WTC11 (cell line): ENCODE results near the gene RNF224. TPM values are rescaled to one million over a fixed set of nuclear protein-coding genes. Genes with fewer than 3 reads are reported as not detected.

Experiments used
- ATAC-seq: fragments of 200-7000 bp; cut with Tn5 transposase; 2 replicates; pipeline ENCODE4 v1.10.0; 2021; ENCODE audit warnings: mild to moderate bottlenecking, moderate library complexity
- CTCF ChIA-PET: fragments of 300-600 bp; sonication (Branson Sonifier 250); formaldehyde crosslinking; loops from one replicate; lab custom pipeline; 2021; ENCODE audit warnings: antibody characterized with exemption; lab: Charles Lee
- POLR2A ChIA-PET: fragments of 350-600 bp; sonication (Branson Sonifier 250); formaldehyde crosslinking; loops from one replicate; lab custom pipeline; 2021; ENCODE audit warnings: antibody characterized with exemption; lab: Charles Lee
- DNase-seq: peaks from one replicate; pipeline ENCODE4 v3.0.0; 2021; ENCODE audit warnings: low spot score
- H3K27ac Mint-ChIP-seq: 2 replicates; pipeline ENCODE4 v1.8.0; 2021; ENCODE audit warnings: mixed read lengths
- H3K27me3 Mint-ChIP-seq: 2 replicates; pipeline ENCODE4 v1.8.0; 2021; ENCODE audit warnings: low read depth, mild to moderate bottlenecking, moderate library complexity, mixed read lengths
- H3K36me3 Mint-ChIP-seq: 2 replicates; pipeline ENCODE4 v1.8.0; 2021; ENCODE audit warnings: mixed read lengths
- H3K4me1 Mint-ChIP-seq: 2 replicates; pipeline ENCODE4 v1.8.0; 2022; ENCODE audit warnings: mixed read lengths
- H3K4me3 Mint-ChIP-seq: 2 replicates; pipeline ENCODE4 v1.8.0; 2021; ENCODE audit warnings: mild to moderate bottlenecking, moderate library complexity, mixed read lengths
- H3K9me3 Mint-ChIP-seq: 2 replicates; pipeline ENCODE4 v1.8.0; 2021; ENCODE audit warnings: mixed read lengths
- CBFB ChIP-seq: sonication (generic); formaldehyde crosslinking; IDR thresholded peaks from 2 replicates; pipeline ENCODE4 v1.8.1; 2022; ENCODE audit warnings: mild to moderate bottlenecking, low read depth, missing genetic modification reagents
- ESRRA ChIP-seq: sonication (generic); formaldehyde crosslinking; IDR thresholded peaks from 2 replicates; pipeline ENCODE4 v1.8.1; 2022; ENCODE audit warnings: mild to moderate bottlenecking, missing genetic modification reagents, borderline replicate concordance
- FOXJ3 ChIP-seq: sonication (generic); formaldehyde crosslinking; IDR thresholded peaks from 2 replicates; pipeline ENCODE4 v1.9.0; 2021; ENCODE audit warnings: missing genetic modification reagents, mild to moderate bottlenecking, borderline replicate concordance
- FOXK1 ChIP-seq: sonication (generic); formaldehyde crosslinking; IDR thresholded peaks from 2 replicates; pipeline ENCODE4 v1.8.0; 2022; ENCODE audit warnings: mild to moderate bottlenecking, moderate library complexity, missing genetic modification reagents
- GABPB1 ChIP-seq: sonication (generic); formaldehyde crosslinking; IDR thresholded peaks from 2 replicates; pipeline ENCODE4 v1.8.1; 2023; ENCODE audit warnings: mild to moderate bottlenecking, missing genetic modification reagents
- KAT7 ChIP-seq: sonication (generic); formaldehyde crosslinking; IDR thresholded peaks from 2 replicates; pipeline ENCODE4 v1.8.1; 2023; ENCODE audit warnings: missing genetic modification reagents, mild to moderate bottlenecking, borderline replicate concordance
- RELA ChIP-seq: sonication (generic); formaldehyde crosslinking; IDR thresholded peaks from 2 replicates; pipeline ENCODE4 v1.8.1; 2022; ENCODE audit warnings: missing genetic modification reagents, mild to moderate bottlenecking, borderline replicate concordance
- SP1 ChIP-seq: sonication (generic); formaldehyde crosslinking; conservative IDR thresholded peaks from 2 replicates; pipeline ENCODE4 v1.8.1; 2022; ENCODE audit warnings: missing genetic modification reagents
- ZNF138 ChIP-seq: sonication (generic); formaldehyde crosslinking; conservative IDR thresholded peaks from 2 replicates; pipeline ENCODE4 v1.8.1; 2022; ENCODE audit warnings: mild to moderate bottlenecking, moderate library complexity, missing genetic modification reagents
- ZNF263 ChIP-seq: sonication (generic); formaldehyde crosslinking; IDR thresholded peaks from 2 replicates; pipeline ENCODE4 v1.8.1; 2022; ENCODE audit warnings: low read depth, mild to moderate bottlenecking, moderate library complexity, missing genetic modification reagents
- ZNF396 ChIP-seq: fragments of 250-450 bp; sonication (Bioruptor Pico); IDR thresholded peaks from 2 replicates; pipeline ENCODE4 v1.8.0; 2021; ENCODE audit warnings: mild to moderate bottlenecking, moderate library complexity, borderline replicate concordance
- total RNA-seq: library from RNA; stranded (reverse); gene quantifications from 3 replicates; pipeline ENCODE4 v1.2.3, GENCODE V29; 2021
- TF ChIP-seq, protein P1 (sequence below): fragments of 250-450 bp; sonication (Bioruptor Pico); IDR thresholded peaks from 2 replicates; pipeline ENCODE4 v2.1.2; 2022; ENCODE audit warnings: mild to moderate bottlenecking, moderate library complexity
- TF ChIP-seq, protein P2 (sequence below): sonication (generic); formaldehyde crosslinking; IDR thresholded peaks from 2 replicates; pipeline ENCODE4 v1.8.1; 2023; ENCODE audit warnings: mild to moderate bottlenecking, missing genetic modification reagents
- TF ChIP-seq, protein P3 (sequence below): fragments of 250-450 bp; sonication (Bioruptor Pico); IDR thresholded peaks from 2 replicates; pipeline ENCODE4 v1.9.0; 2021; ENCODE audit warnings: mild to moderate bottlenecking
- TF ChIP-seq, protein P4 (sequence below): fragments of 250-450 bp; sonication (Bioruptor Pico); IDR thresholded peaks from 2 replicates; pipeline ENCODE4 v1.8.0; 2021; ENCODE audit warnings: mild to moderate bottlenecking
- TF ChIP-seq, protein P5 (sequence below): sonication (generic); formaldehyde crosslinking; IDR thresholded peaks from 2 replicates; pipeline ENCODE4 v1.8.1; 2022; ENCODE audit warnings: mild to moderate bottlenecking, missing genetic modification reagents, moderate library complexity, borderline replicate concordance
- TF ChIP-seq, protein P6 (sequence below): fragments of 250-450 bp; sonication (Bioruptor Pico); IDR thresholded peaks from 2 replicates; pipeline ENCODE4 v1.9.0; 2021; ENCODE audit warnings: moderate library complexity, mild to moderate bottlenecking, inconsistent platforms, borderline replicate concordance
- TF ChIP-seq, protein P7 (sequence below): sonication (generic); formaldehyde crosslinking; IDR thresholded peaks from 2 replicates; pipeline ENCODE4 v1.8.1; 2023; ENCODE audit warnings: mild to moderate bottlenecking, missing genetic modification reagents

Gene RNF224
- total RNA-seq, 1 experiment from 2014 or later, result 0.59 TPM

DNA sequence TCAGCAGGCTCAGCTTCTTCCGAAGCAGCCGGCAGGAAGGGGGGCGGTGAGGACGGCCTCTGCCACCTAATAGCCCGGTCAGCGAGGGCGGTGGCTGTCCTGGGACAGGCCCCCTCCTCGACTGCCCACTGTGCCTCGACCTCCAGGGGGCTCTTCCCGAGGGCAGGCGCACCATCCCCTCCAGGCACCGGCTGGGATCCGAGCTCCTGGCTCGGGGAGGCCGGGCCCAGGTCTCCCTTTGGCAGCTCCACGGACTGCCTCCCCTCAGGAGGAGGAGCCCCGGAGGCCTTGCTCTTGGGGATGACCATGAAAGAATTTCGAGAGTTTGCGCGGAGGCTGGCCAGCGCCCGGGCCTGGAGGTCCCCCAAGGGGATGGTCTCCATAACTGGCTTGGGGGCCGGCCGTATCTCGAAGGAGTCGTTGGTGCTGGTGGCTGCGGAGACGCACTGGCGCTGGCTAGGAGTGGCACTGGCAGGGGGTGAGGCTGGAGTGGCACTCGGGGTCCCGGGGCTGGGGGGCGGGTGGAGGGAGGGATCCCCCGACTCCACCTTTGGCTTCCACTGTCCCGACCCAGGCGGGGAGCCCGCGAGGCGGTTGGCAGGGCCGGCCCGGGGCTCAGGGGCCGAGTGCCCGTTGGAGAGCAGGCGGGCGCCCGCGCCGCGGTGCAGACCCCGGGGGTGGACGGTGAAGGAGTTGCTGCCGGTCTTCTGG is 27.7 kb upstream of the RNF224 start:
- Mint-ChIP-seq H3K36me3 (no peaks in the 10 kb centered on the region), H3K4me3 (peak overlapping the region; percentile 84), H3K27ac (0 out of 2 replicates have a peak overlapping the region, but pooled peaks have one; percentile 49), H3K4me1 (peaks cover 36% of the 10 kb centered on the region), H3K27me3 (no peaks in the 10 kb centered on the region), H3K9me3 (no peaks in the 10 kb centered on the region)
- TF ChIP-seq, protein P1, sequence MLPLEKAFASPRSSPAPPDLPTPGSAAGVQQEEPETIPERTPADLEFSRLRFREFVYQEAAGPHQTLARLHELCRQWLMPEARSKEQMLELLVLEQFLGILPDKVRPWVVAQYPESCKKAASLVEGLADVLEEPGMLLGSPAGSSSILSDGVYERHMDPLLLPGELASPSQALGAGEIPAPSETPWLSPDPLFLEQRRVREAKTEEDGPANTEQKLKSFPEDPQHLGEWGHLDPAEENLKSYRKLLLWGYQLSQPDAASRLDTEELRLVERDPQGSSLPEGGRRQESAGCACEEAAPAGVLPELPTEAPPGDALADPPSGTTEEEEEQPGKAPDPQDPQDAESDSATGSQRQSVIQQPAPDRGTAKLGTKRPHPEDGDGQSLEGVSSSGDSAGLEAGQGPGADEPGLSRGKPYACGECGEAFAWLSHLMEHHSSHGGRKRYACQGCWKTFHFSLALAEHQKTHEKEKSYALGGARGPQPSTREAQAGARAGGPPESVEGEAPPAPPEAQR (CRISPR knock-in tag), result no peak
- TF ChIP-seq ZNF263 (CRISPR knock-in tag) (peak; percentile 42; the same call in 1 of the 2 replicates), SP1 (CRISPR knock-in tag) (no peak), GABPB1 (CRISPR knock-in tag) (no peak), FOXK1 (CRISPR knock-in tag) (no peak), FOXJ3 (CRISPR knock-in tag) (no peak), ZNF396 (CRISPR knock-in tag) (no peak)
- TF ChIP-seq, protein P2, sequence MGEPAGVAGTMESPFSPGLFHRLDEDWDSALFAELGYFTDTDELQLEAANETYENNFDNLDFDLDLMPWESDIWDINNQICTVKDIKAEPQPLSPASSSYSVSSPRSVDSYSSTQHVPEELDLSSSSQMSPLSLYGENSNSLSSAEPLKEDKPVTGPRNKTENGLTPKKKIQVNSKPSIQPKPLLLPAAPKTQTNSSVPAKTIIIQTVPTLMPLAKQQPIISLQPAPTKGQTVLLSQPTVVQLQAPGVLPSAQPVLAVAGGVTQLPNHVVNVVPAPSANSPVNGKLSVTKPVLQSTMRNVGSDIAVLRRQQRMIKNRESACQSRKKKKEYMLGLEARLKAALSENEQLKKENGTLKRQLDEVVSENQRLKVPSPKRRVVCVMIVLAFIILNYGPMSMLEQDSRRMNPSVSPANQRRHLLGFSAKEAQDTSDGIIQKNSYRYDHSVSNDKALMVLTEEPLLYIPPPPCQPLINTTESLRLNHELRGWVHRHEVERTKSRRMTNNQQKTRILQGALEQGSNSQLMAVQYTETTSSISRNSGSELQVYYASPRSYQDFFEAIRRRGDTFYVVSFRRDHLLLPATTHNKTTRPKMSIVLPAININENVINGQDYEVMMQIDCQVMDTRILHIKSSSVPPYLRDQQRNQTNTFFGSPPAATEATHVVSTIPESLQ (CRISPR knock-in tag), result no peak
- TF ChIP-seq, protein P3, sequence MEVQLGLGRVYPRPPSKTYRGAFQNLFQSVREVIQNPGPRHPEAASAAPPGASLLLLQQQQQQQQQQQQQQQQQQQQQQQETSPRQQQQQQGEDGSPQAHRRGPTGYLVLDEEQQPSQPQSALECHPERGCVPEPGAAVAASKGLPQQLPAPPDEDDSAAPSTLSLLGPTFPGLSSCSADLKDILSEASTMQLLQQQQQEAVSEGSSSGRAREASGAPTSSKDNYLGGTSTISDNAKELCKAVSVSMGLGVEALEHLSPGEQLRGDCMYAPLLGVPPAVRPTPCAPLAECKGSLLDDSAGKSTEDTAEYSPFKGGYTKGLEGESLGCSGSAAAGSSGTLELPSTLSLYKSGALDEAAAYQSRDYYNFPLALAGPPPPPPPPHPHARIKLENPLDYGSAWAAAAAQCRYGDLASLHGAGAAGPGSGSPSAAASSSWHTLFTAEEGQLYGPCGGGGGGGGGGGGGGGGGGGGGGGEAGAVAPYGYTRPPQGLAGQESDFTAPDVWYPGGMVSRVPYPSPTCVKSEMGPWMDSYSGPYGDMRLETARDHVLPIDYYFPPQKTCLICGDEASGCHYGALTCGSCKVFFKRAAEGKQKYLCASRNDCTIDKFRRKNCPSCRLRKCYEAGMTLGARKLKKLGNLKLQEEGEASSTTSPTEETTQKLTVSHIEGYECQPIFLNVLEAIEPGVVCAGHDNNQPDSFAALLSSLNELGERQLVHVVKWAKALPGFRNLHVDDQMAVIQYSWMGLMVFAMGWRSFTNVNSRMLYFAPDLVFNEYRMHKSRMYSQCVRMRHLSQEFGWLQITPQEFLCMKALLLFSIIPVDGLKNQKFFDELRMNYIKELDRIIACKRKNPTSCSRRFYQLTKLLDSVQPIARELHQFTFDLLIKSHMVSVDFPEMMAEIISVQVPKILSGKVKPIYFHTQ (CRISPR knock-in tag), result no peak
- peak; percentile 45 for DNase-seq
- ATAC-seq, result no peak
- POLR2A ChIA-PET, result interaction anchor here (1.2 kb wide), 1 partner anchor 23 kb away, joined by 4 read pairs; the partner anchor contains the start of gene RNF208
- CTCF ChIA-PET, result interaction anchor here (0.7 to 2.5 kb wide), 10 partner anchors 9 to 153 kb away, joined by 3 to 14 read pairs (median 4); partner anchors contain the start of genes LRRC26, NPDC1, RNF224 and SSNA1

DNA sequence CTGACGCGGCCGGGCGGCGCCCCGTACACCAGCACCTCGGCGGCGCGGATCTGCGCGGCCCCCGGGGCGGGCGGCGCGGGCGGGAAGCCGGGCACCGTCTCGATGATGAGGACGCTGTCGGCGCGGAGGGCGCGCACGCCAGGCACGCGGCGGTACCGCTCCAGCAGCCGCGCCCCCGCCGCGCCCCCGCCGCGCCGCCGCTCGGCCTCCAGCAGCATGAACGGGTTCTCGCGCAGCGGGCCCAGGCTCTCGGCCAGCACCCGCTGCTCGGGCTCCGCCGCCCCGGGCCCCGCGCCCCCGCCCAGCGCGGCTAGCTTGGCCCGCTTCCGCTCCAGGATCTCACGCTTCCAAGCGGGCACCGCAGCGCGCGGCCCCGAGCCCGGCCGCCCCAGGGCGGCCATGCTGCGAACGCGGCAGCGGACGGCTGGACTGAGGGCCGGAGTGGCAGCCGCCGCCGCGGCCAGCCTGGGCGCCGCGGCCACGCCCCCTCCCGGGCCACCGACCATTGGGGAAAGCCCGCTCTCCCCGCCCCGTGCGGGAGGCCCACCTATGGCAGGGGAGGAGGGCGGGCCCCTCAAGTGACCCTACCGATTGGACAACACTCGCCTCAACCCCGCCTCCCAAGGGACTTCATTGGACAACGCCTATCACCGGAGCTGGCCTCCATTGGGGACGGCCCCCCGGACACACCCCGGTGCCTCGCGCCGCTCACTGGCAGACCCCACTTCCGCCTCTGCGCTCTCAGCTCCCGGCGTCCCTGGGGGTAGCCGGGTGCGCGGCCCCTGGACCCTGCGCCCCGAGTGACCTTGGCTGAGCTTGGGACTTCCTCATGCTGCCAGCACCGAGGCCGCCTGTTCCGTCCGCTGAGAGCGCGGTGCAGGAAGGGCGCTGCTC is 26.7 kb upstream of the RNF224 start, which contains the start of gene TPRN:
Gene TPRN, minus strand, starts transcription at position 431 of the 894 bp plus-strand sequence. Its CDS starts 30 bp downstream, at position 401.
- peak within 1 kb of the TSS; percentile 91 for H3K27ac Mint-ChIP-seq
- no peaks in the 10 kb centered on the region for H3K27me3 Mint-ChIP-seq
- ChIA-PET CTCF (interaction anchor here (0.6 to 2.8 kb wide), 19 partner anchors 12 to 623 kb away, joined by 3 to 28 read pairs (median 5); partner anchors contain the start of genes AJM1, ANAPC2, CYSRT1 and ENTPD2), POLR2A (interaction anchor here (0.6 to 1.5 kb wide), 21 partner anchors 10 to 235 kb away, joined by 3 to 13 read pairs (median 4); partner anchors contain the start of genes ANAPC2, MAN1B1, NELFB and RNF208)
- H3K9me3 Mint-ChIP-seq, result no peaks in the 10 kb centered on the region
- peak within 1 kb of the TSS; percentile 84 for H3K4me3 Mint-ChIP-seq
- DNase-seq (peak; percentile 100), ATAC-seq (peak; percentile 97)
- H3K4me1 Mint-ChIP-seq, result peaks cover 33% of the 10 kb centered on the region
- no peaks in the 10 kb centered on the region for H3K36me3 Mint-ChIP-seq
- TF ChIP-seq, protein P4, sequence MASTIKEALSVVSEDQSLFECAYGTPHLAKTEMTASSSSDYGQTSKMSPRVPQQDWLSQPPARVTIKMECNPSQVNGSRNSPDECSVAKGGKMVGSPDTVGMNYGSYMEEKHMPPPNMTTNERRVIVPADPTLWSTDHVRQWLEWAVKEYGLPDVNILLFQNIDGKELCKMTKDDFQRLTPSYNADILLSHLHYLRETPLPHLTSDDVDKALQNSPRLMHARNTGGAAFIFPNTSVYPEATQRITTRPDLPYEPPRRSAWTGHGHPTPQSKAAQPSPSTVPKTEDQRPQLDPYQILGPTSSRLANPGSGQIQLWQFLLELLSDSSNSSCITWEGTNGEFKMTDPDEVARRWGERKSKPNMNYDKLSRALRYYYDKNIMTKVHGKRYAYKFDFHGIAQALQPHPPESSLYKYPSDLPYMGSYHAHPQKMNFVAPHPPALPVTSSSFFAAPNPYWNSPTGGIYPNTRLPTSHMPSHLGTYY (CRISPR knock-in tag), result no peak
- TF ChIP-seq, protein P5, sequence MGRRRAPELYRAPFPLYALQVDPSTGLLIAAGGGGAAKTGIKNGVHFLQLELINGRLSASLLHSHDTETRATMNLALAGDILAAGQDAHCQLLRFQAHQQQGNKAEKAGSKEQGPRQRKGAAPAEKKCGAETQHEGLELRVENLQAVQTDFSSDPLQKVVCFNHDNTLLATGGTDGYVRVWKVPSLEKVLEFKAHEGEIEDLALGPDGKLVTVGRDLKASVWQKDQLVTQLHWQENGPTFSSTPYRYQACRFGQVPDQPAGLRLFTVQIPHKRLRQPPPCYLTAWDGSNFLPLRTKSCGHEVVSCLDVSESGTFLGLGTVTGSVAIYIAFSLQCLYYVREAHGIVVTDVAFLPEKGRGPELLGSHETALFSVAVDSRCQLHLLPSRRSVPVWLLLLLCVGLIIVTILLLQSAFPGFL (CRISPR knock-in tag), result no peak
- TF ChIP-seq CBFB (CRISPR knock-in tag) (no peak), RELA (CRISPR knock-in tag) (peak; percentile 41; the same call in 1 of the 2 replicates), KAT7 (0 out of 2 replicates have a peak, but pooled peaks have one; percentile 33), ZNF138 (no peak), ESRRA (CRISPR knock-in tag) (peak; percentile 95)
- TF ChIP-seq, protein P6, sequence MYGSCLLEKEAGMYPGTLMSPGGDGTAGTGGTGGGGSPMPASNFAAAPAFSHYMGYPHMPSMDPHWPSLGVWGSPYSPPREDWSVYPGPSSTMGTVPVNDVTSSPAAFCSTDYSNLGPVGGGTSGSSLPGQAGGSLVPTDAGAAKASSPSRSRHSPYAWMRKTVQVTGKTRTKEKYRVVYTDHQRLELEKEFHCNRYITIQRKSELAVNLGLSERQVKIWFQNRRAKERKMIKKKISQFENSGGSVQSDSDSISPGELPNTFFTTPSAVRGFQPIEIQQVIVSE (CRISPR knock-in tag), result no peak
- TF ChIP-seq, protein P7, sequence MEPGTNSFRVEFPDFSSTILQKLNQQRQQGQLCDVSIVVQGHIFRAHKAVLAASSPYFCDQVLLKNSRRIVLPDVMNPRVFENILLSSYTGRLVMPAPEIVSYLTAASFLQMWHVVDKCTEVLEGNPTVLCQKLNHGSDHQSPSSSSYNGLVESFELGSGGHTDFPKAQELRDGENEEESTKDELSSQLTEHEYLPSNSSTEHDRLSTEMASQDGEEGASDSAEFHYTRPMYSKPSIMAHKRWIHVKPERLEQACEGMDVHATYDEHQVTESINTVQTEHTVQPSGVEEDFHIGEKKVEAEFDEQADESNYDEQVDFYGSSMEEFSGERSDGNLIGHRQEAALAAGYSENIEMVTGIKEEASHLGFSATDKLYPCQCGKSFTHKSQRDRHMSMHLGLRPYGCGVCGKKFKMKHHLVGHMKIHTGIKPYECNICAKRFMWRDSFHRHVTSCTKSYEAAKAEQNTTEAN (CRISPR knock-in tag), result 0 out of 2 replicates have a peak, but pooled peaks have one; percentile 25
